SK-N-SH (cell line): ENCODE measurements around the gene TMPRSS6. TPM values are rescaled to one million over a fixed set of nuclear protein-coding genes. Genes with fewer than 3 reads are reported as not detected.
A peak's percentile ranks its signal among the peaks of the same experiment; 100 is the strongest.

Experiments
- CTCF ChIA-PET: fragments of 300-600, 350-600 bp; formaldehyde crosslinking; extraction: SDS; loops from one replicate; lab custom pipeline; 2021; lab: Yijun Ruan, JAX
- POLR2A ChIA-PET: fragments of 350-600 bp; sonication (Branson Sonifier 250); formaldehyde crosslinking; extraction: SDS; loops from one replicate; lab custom pipeline; 2020; ENCODE audit warnings: antibody characterized with exemption, inconsistent platforms; lab: Yijun Ruan, JAX
- DNase-seq: peaks from one replicate; pipeline ENCODE4 v3.0.0; 2012
- H2AFZ ChIP-seq: fragments of 200-600 bp; sonication (generic); 2 replicates; pipeline ENCODE4 v1.8.1; 2016; ENCODE audit warnings: antibody characterized with exemption, mild to moderate bottlenecking, low read depth
- H3F3A ChIP-seq: fragments of 200-600 bp; sonication (generic); replicated peaks from 2 replicates; pipeline ENCODE3; 2016; ENCODE audit warnings: antibody characterized with exemption, mild to moderate bottlenecking; ENCODE audit not compliant: insufficient read depth
- H3K27ac ChIP-seq, 2 experiments: fragments of 200-500 bp in 1 of 2; fragments of 200-600 bp in 1 of 2; sonication (Bioruptor generic) in 1 of 2; sonication (generic), shearing (Covaris generic) in 1 of 2; 2 replicates each; pipeline versions ENCODE4 v1.5.1 to v1.6.1; 2014 to 2016; ENCODE audit warnings: low read depth in 2 of 2, inconsistent platforms in 1 of 2, low read length in 1 of 2, mild to moderate bottlenecking in 1 of 2, mixed read lengths in 1 of 2
- H3K27me3 ChIP-seq: fragments of 200-600 bp; sonication (generic), shearing (Covaris generic); 2 replicates; pipeline ENCODE4 v1.6.1; 2016; ENCODE audit warnings: mixed run types; ENCODE audit not compliant: insufficient read depth
- H3K36me3 ChIP-seq, 2 experiments: fragments of 200-500 bp in 1 of 2; fragments of 200-600 bp in 1 of 2; sonication (Bioruptor generic) in 1 of 2; sonication (generic) in 1 of 2; replicated peaks in 1 of 2; 2 replicates each; pipeline versions ENCODE3 to v1.5.1; 2014 to 2016; ENCODE audit warnings: low read length in 1 of 2, mild to moderate bottlenecking in 1 of 2; ENCODE audit not compliant: insufficient read depth in 2 of 2, control insufficient read depth in 1 of 2
- H3K4me1 ChIP-seq, 2 experiments: fragments of 200-500 bp in 1 of 2; fragments of 200-600 bp in 1 of 2; sonication (Bioruptor generic) in 1 of 2; sonication (generic), shearing (Covaris generic) in 1 of 2; 2 replicates each; pipeline versions ENCODE4 v1.5.1 to v1.6.1; 2014 to 2016; ENCODE audit warnings: low read depth in 1 of 2, low read length in 1 of 2, mixed run types in 1 of 2; ENCODE audit not compliant: insufficient read depth in 2 of 2, control insufficient read depth in 1 of 2
- H3K4me2 ChIP-seq: fragments of 200-600 bp; sonication (generic), shearing (Covaris generic); 2 replicates; pipeline ENCODE4 v1.6.1; 2017; ENCODE audit warnings: mixed run types
- H3K4me3 ChIP-seq, 2 experiments: fragments of 200-500 bp in 1 of 2; fragments of 200-600 bp in 1 of 2; sonication (Bioruptor generic) in 1 of 2; sonication (generic), shearing (Covaris generic) in 1 of 2; 2 replicates each; pipeline versions ENCODE4 v1.5.1 to v1.8.1; 2014 to 2016; ENCODE audit warnings: low read depth in 2 of 2, inconsistent platforms in 1 of 2, low read length in 1 of 2, mild to moderate bottlenecking in 1 of 2, mixed read lengths in 1 of 2, moderate library complexity in 1 of 2
- H3K79me2 ChIP-seq: fragments of 200-600 bp; sonication (generic); 2 replicates; pipeline ENCODE4 v1.8.1; 2017; ENCODE audit warnings: mild to moderate bottlenecking; ENCODE audit not compliant: insufficient read depth
- H3K9ac ChIP-seq: fragments of 200-600 bp; sonication (generic); 2 replicates; pipeline ENCODE4 v1.6.1; 2017; ENCODE audit warnings: mixed run types
- H3K9me2 ChIP-seq: fragments of 200-600 bp; sonication (generic); 2 replicates; pipeline ENCODE4 v1.6.1; 2017; ENCODE audit warnings: mixed run types
- H3K9me3 ChIP-seq: fragments of 200-600 bp; sonication (generic); 2 replicates; pipeline ENCODE4 v1.6.1; 2017; ENCODE audit warnings: mixed run types, mild to moderate bottlenecking, moderate library complexity
- H4K20me1 ChIP-seq: fragments of 200-600 bp; sonication (generic); 2 replicates; pipeline ENCODE4 v1.6.1; 2017; ENCODE audit warnings: mild to moderate bottlenecking, mixed run types; ENCODE audit not compliant: insufficient read depth
- CHD2 ChIP-seq: fragments of 150-350 bp; IDR thresholded peaks from 2 replicates; pipeline ENCODE4 v1.6.1; 2018; ENCODE audit warnings: low read length; ENCODE audit not compliant: partially characterized antibody
- EZH2phosphoT487 ChIP-seq: fragments of 200-600 bp; sonication (generic); IDR thresholded peaks from 2 replicates; pipeline ENCODE4 v1.6.1; 2017; ENCODE audit warnings: low read depth, mixed run types, mild to moderate bottlenecking, antibody characterized with exemption, moderate library complexity, borderline replicate concordance
- FOSL2 ChIP-seq: IDR thresholded peaks from 2 replicates; pipeline ENCODE4 v1.4.0; 2012; ENCODE audit warnings: low read depth, mild to moderate bottlenecking, moderate library complexity, borderline replicate concordance
- FOXJ3 ChIP-seq: sonication (generic); formaldehyde crosslinking; IDR thresholded peaks from 2 replicates; pipeline ENCODE4 v1.5.1; 2020; ENCODE audit warnings: mild to moderate bottlenecking, missing genetic modification reagents
- FOXM1 ChIP-seq: IDR thresholded peaks from 2 replicates; pipeline ENCODE4 v1.4.0; 2012; ENCODE audit warnings: low read depth, mild to moderate bottlenecking
- GABPA ChIP-seq: IDR thresholded peaks from 2 replicates; pipeline ENCODE4 v1.4.0; 2012; ENCODE audit warnings: low read depth, mild to moderate bottlenecking
- IRF3 ChIP-seq: fragments of 150-350 bp; IDR thresholded peaks from 2 replicates; pipeline ENCODE4 v1.6.1; 2016; ENCODE audit warnings: mild to moderate bottlenecking, low read depth, low read length
- MEF2A ChIP-seq: IDR thresholded peaks from 2 replicates; pipeline ENCODE4 v1.4.0; 2012; ENCODE audit warnings: low read depth, borderline replicate concordance
- NFIC ChIP-seq: IDR thresholded peaks from 2 replicates; pipeline ENCODE4 v1.4.0; 2012; ENCODE audit warnings: borderline replicate concordance
- NRF1 ChIP-seq: IDR thresholded peaks from 2 replicates; pipeline ENCODE4 v1.6.1; 2012; ENCODE audit warnings: low read depth, mild to moderate bottlenecking, low read length
- RAD21 ChIP-seq: IDR thresholded peaks from 2 replicates; pipeline ENCODE4 v1.6.1; 2012; ENCODE audit warnings: mild to moderate bottlenecking, low read length
- RFX5 ChIP-seq: IDR thresholded peaks from 2 replicates; pipeline ENCODE4 v1.6.1; 2012; ENCODE audit warnings: mild to moderate bottlenecking, improper control_type of control experiment, low read length
- SIN3A ChIP-seq: IDR thresholded peaks from 2 replicates; pipeline ENCODE4 v1.6.1; 2012; ENCODE audit warnings: low read depth, mild to moderate bottlenecking, low read length, moderate library complexity, borderline replicate concordance
- TAF1 ChIP-seq: IDR thresholded peaks from 2 replicates; pipeline ENCODE4 v1.6.1; 2012; ENCODE audit warnings: low read depth, mild to moderate bottlenecking, low read length, moderate library complexity, borderline replicate concordance
- TCF12 ChIP-seq: IDR thresholded peaks from 2 replicates; pipeline ENCODE4 v1.4.0; 2012
- WGBS: methylation state at CpG from one replicate; pipeline ENCODE4 v1.1.6; 2017; ENCODE audit warnings: low lambda C conversion rate; 5-methylcytosine and 5-hydroxymethylcytosine counted together
- polyA plus RNA-seq, 3 experiments: library from polyadenylated mRNA; depleted of rRNA; stranded (reverse); fragments of >200 nt; gene quantifications; 2 replicates each; pipeline ENCODE4 v1.2.3, GENCODE V29; 2012
- TF ChIP-seq, protein P1 (sequence below): fragments of 200-600 bp; sonication (generic); IDR thresholded peaks from 2 replicates; pipeline ENCODE4 v1.6.1; 2017; ENCODE audit warnings: antibody characterized with exemption, mild to moderate bottlenecking, moderate library complexity

TMPRSS6 gene
- polyA plus RNA-seq, 1 of the 3 experiments (the other 2 are of a cell fraction), result not detected

DNA sequence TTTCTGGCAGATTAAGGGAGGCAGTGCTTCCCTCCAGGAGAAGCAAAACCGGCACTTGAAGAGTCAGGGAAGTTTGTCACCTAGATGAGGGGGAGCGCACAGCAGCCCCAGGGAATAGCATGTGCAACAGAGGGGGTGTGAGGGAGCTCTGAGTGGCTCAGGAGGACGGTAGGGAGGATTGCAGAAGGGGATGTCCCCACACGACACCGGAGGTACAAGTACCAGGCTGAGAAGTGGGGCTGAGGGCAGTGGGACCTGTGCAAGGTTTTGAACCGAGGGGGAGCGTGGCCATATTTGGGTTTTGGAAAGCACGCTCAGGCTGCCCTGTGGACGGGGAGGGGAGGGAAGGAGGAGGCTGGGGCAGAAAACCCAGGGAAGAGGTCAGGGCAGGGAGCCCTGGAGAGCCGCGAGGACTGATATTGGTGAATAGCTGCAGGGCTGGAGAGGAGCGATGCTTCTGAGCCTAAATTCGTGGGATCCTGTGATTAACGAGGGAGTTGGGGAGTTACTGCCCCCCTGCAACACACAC, 17.9 kb upstream of the TMPRSS6 start (continued):
- TF ChIP-seq FOXM1 (no peak), CHD2 (no peak), FOXJ3 (CRISPR knock-in tag) (no peak), IRF3 (no peak)

DNA sequence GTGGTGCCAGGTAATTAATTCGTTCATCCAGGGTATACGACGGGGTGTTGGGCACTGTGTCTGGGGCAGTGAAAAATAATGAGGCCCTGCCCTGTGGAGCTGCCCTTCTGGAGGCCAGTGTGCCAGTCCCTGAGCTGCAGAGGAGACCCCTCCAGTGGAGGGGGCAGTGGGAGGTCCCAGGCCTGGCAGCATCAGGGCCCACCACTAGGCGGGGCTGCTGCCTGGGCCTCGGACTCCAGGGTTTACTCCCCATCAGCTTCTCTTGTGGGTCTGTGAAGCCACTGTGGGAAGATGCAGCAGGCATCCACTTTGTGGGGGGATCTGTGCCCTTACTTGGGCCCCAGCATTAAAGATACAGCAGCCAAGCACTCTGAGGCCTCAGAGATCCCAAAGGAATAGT, 17.4 kb upstream of the TMPRSS6 start:
- POLR2A ChIA-PET, result no interaction called here
- 97% methylated on average over 3 of the region's 5 CpGs for WGBS

GRCh38 chr22:37126383-37126782, 16.9 kb upstream of the TMPRSS6 start:
- no peak overlapping the region for H3K4me2 ChIP-seq
- no peaks in the 10 kb centered on the region for H3K9me3 ChIP-seq
- CTCF ChIA-PET, result interaction anchor here (1.0 to 1.9 kb wide), 6 partner anchors 9 to 73 kb away, joined by 3 to 5 read pairs (median 4); no protein-coding TSS in a partner anchor
- H3K79me2 ChIP-seq, result no peaks in the 10 kb centered on the region
- no peak for DNase-seq
- POLR2A ChIA-PET, result no interaction called here
- no peak overlapping the region for H3K4me3 ChIP-seq
- no peak overlapping the region for H3K9ac ChIP-seq
- no peaks in the 10 kb centered on the region for H3K27me3 ChIP-seq
- H3K9me2 ChIP-seq, result no peaks in the 10 kb centered on the region
- H3K27ac ChIP-seq, result no peak overlapping the region
- no peak for TF ChIP-seq FOSL2
- TF ChIP-seq SIN3A, result no peak
- TF ChIP-seq IRF3, result no peak
- TF ChIP-seq NRF1, result no peak
- TF ChIP-seq EZH2phosphoT487, result no peak
- no peak for TF ChIP-seq GABPA
- TF ChIP-seq RFX5, result no peak
- H3K36me3 ChIP-seq, result no peaks in the 10 kb centered on the region
- no peaks in the 10 kb centered on the region for H4K20me1 ChIP-seq
- 82% methylated on average over 4 of the region's 7 CpGs for WGBS
- peaks cover 4 to 10% of the 10 kb centered on the region in 2 experiments; a peak in 2 of 4 replicates for H3K4me1 ChIP-seq
- H3F3A ChIP-seq, result no peaks in the 10 kb centered on the region
- H2AFZ ChIP-seq, result no peak overlapping the region

More for the DNA sequence above, 17.4 kb upstream of the TMPRSS6 start:
- no peak overlapping the region for H3K27ac ChIP-seq
- CTCF ChIA-PET, result interaction anchor here (0.8 to 1.9 kb wide), 6 partner anchors 12 to 73 kb away, joined by 3 to 5 read pairs (median 4); no protein-coding TSS in a partner anchor
- no peaks in the 10 kb centered on the region for H4K20me1 ChIP-seq
- peak; percentile 58 for DNase-seq
- H3K4me3 ChIP-seq, result no peak overlapping the region
- H3K4me1 ChIP-seq, result peaks cover 3 to 6% of the 10 kb centered on the region in 2 experiments; a peak in 2 of 4 replicates
- no peaks in the 10 kb centered on the region for H3K9me3 ChIP-seq
- H3F3A ChIP-seq, result no peaks in the 10 kb centered on the region
- no peak overlapping the region for H3K9ac ChIP-seq
- H2AFZ ChIP-seq, result no peak overlapping the region
- H3K4me2 ChIP-seq, result no peak overlapping the region
- no peaks in the 10 kb centered on the region for H3K27me3 ChIP-seq
- no peak for TF ChIP-seq RFX5
- no peak for TF ChIP-seq NRF1
- no peak for TF ChIP-seq FOSL2
- TF ChIP-seq NFIC, result no peak
- TF ChIP-seq MEF2A, result no peak
- TF ChIP-seq TAF1, result no peak
- TF ChIP-seq, protein P1, sequence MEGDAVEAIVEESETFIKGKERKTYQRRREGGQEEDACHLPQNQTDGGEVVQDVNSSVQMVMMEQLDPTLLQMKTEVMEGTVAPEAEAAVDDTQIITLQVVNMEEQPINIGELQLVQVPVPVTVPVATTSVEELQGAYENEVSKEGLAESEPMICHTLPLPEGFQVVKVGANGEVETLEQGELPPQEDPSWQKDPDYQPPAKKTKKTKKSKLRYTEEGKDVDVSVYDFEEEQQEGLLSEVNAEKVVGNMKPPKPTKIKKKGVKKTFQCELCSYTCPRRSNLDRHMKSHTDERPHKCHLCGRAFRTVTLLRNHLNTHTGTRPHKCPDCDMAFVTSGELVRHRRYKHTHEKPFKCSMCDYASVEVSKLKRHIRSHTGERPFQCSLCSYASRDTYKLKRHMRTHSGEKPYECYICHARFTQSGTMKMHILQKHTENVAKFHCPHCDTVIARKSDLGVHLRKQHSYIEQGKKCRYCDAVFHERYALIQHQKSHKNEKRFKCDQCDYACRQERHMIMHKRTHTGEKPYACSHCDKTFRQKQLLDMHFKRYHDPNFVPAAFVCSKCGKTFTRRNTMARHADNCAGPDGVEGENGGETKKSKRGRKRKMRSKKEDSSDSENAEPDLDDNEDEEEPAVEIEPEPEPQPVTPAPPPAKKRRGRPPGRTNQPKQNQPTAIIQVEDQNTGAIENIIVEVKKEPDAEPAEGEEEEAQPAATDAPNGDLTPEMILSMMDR, result peak; percentile 37
- peak; percentile 36; the same call in 1 of the 2 replicates for TF ChIP-seq RAD21
- TF ChIP-seq TCF12, result no peak
- H3K9me2 ChIP-seq, result no peaks in the 10 kb centered on the region
- H3K36me3 ChIP-seq, result no peaks in the 10 kb centered on the region
- H3K79me2 ChIP-seq, result no peaks in the 10 kb centered on the region
